BJ (cell line): ENCODE data around the gene DAP. TPM values are rescaled to one million over a fixed set of nuclear protein-coding genes. Genes with fewer than 3 reads are reported as not detected.
"Not testable (repeated sequence)": the region's sequence is repeated elsewhere in the genome, so short reads cannot be mapped to it uniquely, and the experiment has no call there.

Source experiments
- CTCF ChIA-PET: fragments of 350-600 bp; formaldehyde crosslinking; extraction: SDS; loops from one replicate; lab custom pipeline; 2021; ENCODE audit warnings: antibody characterized with exemption, inconsistent platforms; lab: Yijun Ruan, JAX
- POLR2A ChIA-PET: fragments of 300-600 bp; sonication (Branson Sonifier 250); formaldehyde crosslinking; extraction: SDS; loops from one replicate; lab custom pipeline; 2021; ENCODE audit warnings: antibody characterized with exemption; lab: Charles Lee
- DNase-seq: peaks from one replicate; pipeline ENCODE4 v3.0.0-alpha.2; 2011; ENCODE audit warnings: low read depth
- H3K27me3 ChIP-seq: 2 replicates; pipeline ENCODE4 v1.6.0; 2011; ENCODE audit warnings: low read length; ENCODE audit not compliant: control insufficient read depth, insufficient read depth
- H3K36me3 ChIP-seq: 2 replicates; pipeline ENCODE4 v1.5.1; 2011; ENCODE audit warnings: low read length; ENCODE audit not compliant: control insufficient read depth, insufficient read depth
- H3K4me3 ChIP-seq: 2 replicates; pipeline ENCODE4 v1.5.1; 2011; ENCODE audit warnings: low read depth, mild to moderate bottlenecking, control low read depth, low read length
- polyA plus RNA-seq: library from polyadenylated mRNA; depleted of rRNA; stranded (reverse); fragments of >200 nt; gene quantifications from 2 replicates; pipeline ENCODE4 v1.2.3, GENCODE V29; 2011
- TF ChIP-seq, protein P1 (sequence below): IDR thresholded peaks from 2 replicates; pipeline ENCODE4 v1.5.1; 2011; ENCODE audit warnings: low read depth, mild to moderate bottlenecking, control low read depth, inconsistent platforms, low read length, moderate library complexity; ENCODE audit not compliant: insufficient read depth

The DAP gene
- polyA plus RNA-seq, 1 experiment, result 95.6 TPM

DNA sequence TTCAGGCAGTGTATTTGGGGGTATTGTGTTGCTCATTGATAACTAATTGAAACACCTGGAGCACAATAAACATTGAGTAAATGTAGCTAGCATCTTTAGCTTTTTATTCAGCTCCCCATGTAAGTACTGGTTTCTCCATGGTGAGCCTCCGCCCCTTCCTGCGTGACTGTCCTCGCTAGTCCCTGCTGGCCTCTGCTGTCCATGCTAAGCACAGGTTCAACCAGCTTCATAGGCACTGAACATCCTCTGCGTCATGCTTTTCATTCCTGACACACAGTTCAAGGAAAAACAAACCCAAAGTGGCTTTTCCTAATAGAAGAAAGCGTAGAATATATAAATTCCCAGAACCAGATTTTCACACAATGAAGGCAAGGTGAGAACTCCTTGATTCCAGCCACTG is 27.3 kb upstream of the DAP start:
- Histone ChIP-seq H3K36me3 (no peaks in the 10 kb centered on the region), H3K27me3 (no peaks in the 10 kb centered on the region), H3K4me3 (no peak overlapping the region)
- no peak for DNase-seq
- TF ChIP-seq, protein P1, sequence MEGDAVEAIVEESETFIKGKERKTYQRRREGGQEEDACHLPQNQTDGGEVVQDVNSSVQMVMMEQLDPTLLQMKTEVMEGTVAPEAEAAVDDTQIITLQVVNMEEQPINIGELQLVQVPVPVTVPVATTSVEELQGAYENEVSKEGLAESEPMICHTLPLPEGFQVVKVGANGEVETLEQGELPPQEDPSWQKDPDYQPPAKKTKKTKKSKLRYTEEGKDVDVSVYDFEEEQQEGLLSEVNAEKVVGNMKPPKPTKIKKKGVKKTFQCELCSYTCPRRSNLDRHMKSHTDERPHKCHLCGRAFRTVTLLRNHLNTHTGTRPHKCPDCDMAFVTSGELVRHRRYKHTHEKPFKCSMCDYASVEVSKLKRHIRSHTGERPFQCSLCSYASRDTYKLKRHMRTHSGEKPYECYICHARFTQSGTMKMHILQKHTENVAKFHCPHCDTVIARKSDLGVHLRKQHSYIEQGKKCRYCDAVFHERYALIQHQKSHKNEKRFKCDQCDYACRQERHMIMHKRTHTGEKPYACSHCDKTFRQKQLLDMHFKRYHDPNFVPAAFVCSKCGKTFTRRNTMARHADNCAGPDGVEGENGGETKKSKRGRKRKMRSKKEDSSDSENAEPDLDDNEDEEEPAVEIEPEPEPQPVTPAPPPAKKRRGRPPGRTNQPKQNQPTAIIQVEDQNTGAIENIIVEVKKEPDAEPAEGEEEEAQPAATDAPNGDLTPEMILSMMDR, result no peak
- ChIA-PET CTCF (interaction anchor here (1.0 to 1.5 kb wide), 2 partner anchors 10 to 68 kb away, joined by 3 to 5 read pairs; no protein-coding TSS in a partner anchor), POLR2A (no interaction called here)

DNA sequence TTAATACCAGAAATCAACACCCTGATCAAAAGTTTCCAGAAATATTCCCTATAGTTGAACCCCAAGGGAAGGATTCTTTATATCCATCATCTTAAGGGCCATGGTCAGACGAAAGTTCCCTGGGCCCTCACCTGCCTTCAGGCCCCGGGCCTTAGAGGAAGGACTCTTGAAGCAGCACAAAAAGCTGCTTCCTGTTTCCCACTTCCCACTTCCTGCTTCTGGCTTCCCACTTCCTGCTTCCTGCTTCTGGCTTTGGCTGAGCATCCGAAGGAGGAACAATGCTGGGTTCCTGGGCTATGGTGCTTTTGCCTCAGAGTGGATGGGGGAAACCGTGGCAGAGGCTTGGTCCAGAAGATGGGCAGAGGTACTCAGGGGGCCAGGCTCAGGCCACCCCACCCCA is 25.8 kb upstream of the DAP start:
- TF ChIP-seq, protein P1, result no peak
- no peak for DNase-seq
- ChIA-PET CTCF (interaction anchor here (1.0 kb wide), 1 partner anchor 10 kb away, joined by 3 read pairs; no protein-coding TSS in a partner anchor), POLR2A (no interaction called here)
- no peaks in the 10 kb centered on the region for H3K27me3 ChIP-seq
- H3K4me3 ChIP-seq, result no peak overlapping the region
- H3K36me3 ChIP-seq, result no peaks in the 10 kb centered on the region

DNA sequence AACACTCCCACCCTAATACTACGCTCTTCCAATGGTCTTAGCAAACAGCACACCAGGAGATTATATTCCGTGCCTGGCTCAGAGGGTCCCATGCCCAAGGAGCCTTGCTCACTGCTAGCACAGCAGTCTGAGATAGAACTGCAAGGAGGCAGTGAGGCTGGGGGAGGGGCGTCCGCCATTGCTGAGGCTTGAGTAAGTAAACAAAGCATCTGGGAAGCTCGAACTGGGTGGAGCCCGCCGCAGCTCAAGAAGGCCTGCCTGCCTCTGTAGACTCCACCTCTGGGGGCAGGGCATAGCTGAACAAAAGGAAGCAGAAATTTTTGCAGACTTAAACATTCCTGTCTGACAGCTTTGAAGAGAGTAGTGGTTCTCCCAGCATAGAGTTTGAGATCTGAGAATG is 19.2 kb upstream of the DAP start:
- H3K36me3 ChIP-seq, POLR2A ChIA-PET, H3K27me3 ChIP-seq, CTCF ChIA-PET, DNase-seq, H3K4me3 ChIP-seq: not testable (repeated sequence)

DNA sequence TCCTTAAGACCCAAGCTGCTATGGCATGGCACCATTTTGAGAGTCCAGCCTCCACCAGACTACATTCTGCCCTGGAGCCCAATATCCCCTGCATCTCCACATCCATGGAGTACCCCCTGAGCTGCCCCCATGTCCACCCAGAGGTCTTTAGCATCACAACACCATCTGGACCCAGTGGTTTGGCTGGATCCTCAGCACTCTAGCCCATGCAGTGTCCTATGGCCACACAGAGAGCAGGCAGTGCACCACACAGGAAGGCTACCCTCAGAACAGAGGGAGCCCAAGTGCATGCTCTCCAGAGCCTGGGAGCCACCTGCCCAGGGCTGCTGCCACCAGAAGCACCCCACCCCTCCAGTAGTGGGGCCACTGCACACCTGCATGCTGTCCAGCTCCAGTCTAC is 18.6 kb upstream of the DAP start:
- no peak for DNase-seq
- TF ChIP-seq, protein P1, result no peak
- POLR2A ChIA-PET, result no interaction called here
- no peaks in the 10 kb centered on the region for H3K27me3 ChIP-seq
- CTCF ChIA-PET, result interaction anchor here (1.1 to 1.3 kb wide), 2 partner anchors 9 to 24 kb away, joined by 3 to 5 read pairs; no protein-coding TSS in a partner anchor
- H3K36me3 ChIP-seq, result no peaks in the 10 kb centered on the region
- no peak overlapping the region for H3K4me3 ChIP-seq

DNA sequence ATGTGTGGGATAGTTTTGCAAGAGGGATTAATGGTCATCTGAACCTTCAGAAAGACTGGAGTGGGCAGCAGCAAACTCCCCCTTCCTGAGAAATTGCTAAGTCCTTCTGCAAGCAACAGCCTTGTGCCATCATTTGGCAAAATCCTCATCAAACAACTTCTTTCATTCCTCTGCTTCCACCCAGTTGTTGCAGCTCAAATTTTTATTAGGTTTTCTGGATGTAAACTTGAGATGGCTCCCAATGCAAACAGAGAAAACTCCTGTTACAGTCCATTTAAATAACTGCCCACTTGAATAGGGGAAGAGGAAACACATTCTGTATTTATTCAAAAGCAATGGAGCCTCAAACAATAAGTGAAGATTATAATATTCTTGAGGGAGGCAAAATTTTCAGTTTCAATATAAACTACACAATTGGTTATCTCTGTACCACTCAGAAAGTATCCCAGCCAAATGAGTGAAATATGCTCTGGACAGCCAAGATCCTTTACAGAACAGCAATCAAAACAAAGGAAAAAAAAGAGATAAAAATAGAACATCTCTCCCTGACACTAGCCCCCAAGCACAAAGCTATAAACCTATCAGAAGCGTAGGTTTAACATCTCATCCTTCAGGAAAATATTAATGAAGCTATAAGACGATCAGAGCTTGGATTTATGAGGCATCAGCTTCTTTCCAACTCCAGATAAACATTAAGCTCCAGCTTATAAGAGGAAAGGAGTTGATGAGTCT is 17.3 kb upstream of the DAP start:
- TF ChIP-seq, protein P1, result no peak
- H3K4me3 ChIP-seq, result no peak overlapping the region
- no peak for DNase-seq
- no peaks in the 10 kb centered on the region for H3K27me3 ChIP-seq
- H3K36me3 ChIP-seq, result no peaks in the 10 kb centered on the region
- CTCF ChIA-PET, result interaction anchor here (1.1 to 1.8 kb wide), 3 partner anchors 10 to 78 kb away, joined by 3 to 6 read pairs (median 5); no protein-coding TSS in a partner anchor
- POLR2A ChIA-PET, result no interaction called here

DNA sequence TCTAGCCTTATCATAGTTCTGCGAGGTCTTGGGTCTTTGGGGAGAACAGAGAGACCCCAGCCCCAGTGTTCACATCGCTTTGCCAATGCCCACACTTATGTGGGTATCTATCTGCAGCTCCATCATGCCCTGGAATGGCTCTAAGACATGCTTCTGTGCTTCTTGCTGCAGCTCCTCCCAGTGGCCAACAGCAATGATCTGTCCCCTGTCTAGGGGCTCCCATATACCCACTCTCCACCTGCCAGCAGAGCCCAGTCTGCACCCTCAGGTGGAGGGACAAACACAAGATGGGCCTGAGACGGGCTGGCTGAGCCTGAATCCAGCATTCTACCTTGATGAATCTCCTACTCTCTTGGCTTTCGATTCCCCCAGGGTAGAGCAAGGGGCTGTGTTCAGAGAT is 14.6 kb upstream of the DAP start:
- no peaks in the 10 kb centered on the region for H3K27me3 ChIP-seq
- no peak for DNase-seq
- CTCF ChIA-PET, result interaction anchor here (1.3 to 1.6 kb wide), 2 partner anchors 9 to 12 kb away, joined by 3 read pairs; no protein-coding TSS in a partner anchor
- H3K36me3 ChIP-seq, result no peaks in the 10 kb centered on the region
- H3K4me3 ChIP-seq, result no peak overlapping the region
- TF ChIP-seq, protein P1, result no peak
- POLR2A ChIA-PET, result no interaction called here
